GM18511 (cell line): ENCODE results near the gene F3.
A peak's percentile ranks its signal among the peaks of the same experiment; 100 is the strongest.

Source experiments
- ATAC-seq: cut with Tn5 transposase; IDR thresholded peaks from one replicate; pipeline ENCODE4 v1.9.1; 2021; ENCODE audit warnings: mild to moderate bottlenecking, moderate library complexity; ENCODE audit not compliant: unreplicated experiment

Gene F3

DNA sequence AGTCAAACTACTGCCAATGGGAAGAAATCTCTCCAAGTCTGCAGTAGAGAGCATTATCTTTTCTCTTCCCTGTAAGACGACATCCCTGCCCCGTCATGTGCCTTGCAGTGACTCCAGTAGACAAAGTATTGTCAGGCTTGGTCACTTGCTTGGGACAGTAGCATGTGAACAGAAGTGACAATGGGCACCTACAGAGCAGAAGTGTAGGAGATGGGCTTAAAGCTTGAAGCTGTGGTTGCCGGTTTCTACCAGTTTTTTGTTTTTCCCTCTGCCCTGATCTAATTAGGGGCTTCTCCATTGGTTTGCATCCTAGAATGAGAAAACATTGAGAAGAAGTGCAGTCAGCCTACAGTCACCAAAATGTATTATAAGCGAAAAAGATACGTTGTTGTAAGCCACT, 12.7 kb downstream of the F3 start:
- no peak for ATAC-seq

DNA sequence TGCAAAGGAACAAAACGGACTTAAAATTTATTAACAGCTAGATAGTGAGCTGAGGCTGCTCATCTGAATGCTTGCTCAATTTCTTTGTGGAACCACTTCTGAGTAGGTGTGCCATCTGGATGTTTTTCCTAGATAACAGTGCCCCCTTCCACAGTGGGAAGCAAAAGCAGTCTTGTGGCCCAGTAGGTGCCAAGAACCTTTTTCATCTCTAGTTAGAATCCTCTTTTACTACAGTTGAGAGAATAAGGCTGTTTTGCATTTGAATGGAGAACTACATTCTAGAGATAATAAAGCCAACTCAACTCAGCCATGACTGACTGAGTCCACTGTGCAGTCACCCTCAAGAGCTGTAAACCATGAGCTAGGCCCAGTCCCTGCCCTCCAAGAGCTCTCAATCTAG, 13.3 kb downstream of the F3 start:
- no peak for ATAC-seq

DNA sequence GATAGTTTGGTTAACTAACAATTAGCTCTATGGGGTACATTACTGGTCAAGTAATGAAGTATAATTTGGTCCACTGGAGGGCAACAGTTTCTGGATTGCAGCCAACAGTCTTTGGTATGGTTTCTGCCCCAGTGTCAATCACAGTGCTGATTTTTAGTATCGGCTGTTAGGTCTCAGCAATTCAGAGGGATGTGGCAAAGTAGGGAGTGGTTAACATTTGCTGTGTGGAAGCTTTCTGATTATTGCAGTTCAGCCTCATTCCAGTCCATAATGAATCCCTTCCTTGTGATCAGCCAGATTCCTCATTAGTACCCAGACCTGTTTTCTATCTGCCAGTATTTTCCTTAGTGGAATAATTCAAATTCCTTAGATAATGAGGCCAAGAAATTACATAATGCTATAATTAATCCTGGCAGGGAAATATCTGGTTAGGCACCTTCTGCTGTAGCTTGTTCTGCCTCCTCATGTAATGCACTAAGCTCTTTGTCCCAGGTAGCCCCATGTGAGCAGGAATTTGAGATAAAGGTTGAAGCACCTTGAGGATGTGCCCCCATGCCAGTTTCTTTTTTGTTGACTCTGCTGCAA, 14.0 kb downstream of the F3 start:
- ATAC-seq = no peak

- no peak for ATAC-seq
Measured at GRCh38 chr1:94526152-94526980, 15.2 kb downstream of the F3 start.

- ATAC-seq = no peak
Measured at GRCh38 chr1:94524531-94524930, 17.0 kb downstream of the F3 start.

- no peak for ATAC-seq
Measured at GRCh38 chr1:94522304-94522703, 19.3 kb downstream of the F3 start.

GRCh38 chr1:94519351-94519750, 22.2 kb downstream of the F3 start:
- ATAC-seq = no peak

- no peak for ATAC-seq
Measured at GRCh38 chr1:94515296-94515947, 26.1 kb downstream of the F3 start.

DNA sequence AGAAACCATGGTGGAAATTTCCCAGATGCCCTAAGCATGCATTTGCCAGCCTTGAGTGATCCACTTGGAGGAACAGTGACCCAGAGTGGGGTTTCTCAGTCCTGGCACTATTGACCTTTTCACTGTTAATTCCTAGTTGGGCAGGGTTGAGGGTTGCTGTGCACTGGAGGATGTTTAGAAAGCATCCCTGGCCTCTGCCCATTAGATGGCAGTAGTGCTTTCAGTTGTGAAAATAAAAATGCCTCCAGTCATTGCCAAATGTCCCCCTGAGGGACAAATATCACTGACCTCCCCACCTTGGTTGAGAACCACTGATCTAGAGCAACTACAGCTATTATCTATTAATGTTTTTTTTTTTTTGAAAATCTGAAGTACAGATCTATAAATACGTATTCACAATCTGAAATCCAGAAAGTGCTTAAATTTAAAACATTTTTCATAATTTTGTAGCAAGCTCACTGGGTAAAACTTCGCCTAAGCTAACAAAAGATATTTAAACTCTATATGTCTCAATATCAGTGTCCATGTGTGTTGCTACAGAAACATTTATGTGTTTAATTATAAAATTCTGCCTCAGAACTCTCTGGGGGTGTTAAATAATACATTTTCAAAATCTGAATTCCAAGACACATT, 27.3 kb downstream of the F3 start:
- no peak for ATAC-seq

DNA sequence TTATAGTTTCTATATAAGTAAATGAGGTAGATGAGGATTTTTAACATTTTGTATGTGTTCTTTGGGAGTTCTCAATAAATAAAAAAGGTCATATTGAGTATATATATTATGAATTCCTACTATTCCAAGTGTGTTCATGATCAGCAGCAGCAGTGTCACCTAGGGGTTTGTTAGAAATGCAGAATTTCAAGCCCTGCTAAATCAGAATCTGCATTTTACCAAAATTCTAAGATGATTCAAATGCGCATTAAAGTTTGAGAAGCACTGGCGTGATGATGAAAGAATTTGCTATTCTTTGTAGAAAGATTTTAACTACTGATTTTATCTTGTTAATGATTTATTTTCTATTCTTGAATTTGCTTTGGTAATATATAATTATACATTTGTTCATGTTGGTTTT, 28.7 kb downstream of the F3 start:
- ATAC-seq = no peak

DNA sequence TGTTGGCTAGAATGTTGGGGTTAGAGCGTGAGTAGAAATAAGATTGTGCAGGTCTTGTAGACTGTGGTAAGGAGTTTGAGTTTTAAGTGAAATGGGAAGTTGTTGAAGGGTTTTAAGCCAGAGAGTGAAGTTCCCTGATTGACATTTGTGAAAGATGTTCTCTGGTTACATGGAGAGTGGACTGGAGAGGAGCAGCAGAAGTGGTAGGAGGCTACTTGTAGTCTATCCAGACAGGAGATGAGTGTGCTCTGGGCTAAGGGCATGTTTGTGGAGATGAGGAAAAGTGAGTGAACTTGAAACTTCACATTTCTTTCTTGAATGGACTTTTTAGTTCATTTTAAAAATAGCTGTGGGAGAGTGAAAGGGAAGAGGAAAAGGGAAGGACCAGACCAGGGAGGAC, 37.0 kb downstream of the F3 start:
- no peak for ATAC-seq

- ATAC-seq = no peak
Measured at GRCh38 chr1:94503153-94503552, 38.4 kb downstream of the F3 start.

GRCh38 chr1:94501935-94502334, 39.6 kb downstream of the F3 start:
- ATAC-seq = no peak

GRCh38 chr1:94501426-94501825, 40.1 kb downstream of the F3 start:
- no peak for ATAC-seq

DNA sequence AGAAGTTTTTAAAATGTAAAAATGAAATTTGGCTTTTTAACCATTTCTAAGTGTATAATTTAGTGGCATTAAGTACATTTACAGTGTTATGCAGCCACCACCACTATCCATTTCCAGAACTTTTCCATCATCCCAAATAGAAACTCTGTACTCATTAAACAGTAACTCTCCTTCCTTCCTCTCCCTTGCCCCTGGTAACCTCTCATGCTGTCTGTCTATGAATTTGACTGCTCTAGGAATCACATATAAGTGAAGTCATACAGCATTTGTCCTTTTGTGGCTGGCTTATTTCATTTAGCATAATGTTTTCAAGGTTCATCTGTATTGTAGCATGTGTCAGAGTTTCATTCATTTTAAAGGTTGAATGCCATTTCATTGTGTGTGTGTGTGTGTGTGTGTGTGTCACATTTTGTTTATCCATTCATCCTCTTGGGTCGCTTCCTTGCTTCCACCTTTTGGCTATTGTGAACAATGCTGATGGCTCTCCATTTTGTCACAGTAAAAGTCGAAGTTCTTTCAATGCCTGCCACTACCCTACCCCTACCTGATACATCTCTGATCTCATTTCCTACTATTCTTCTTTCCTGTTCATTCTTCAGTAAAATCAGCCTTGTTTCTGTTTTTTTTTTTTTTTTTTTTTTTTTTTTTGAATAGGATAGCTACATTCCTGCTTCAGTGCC, 45.3 kb downstream of the F3 start:
- ATAC-seq = no peak

GRCh38 chr1:94490556-94490955, 51.0 kb downstream of the F3 start:
- ATAC-seq = no peak

DNA sequence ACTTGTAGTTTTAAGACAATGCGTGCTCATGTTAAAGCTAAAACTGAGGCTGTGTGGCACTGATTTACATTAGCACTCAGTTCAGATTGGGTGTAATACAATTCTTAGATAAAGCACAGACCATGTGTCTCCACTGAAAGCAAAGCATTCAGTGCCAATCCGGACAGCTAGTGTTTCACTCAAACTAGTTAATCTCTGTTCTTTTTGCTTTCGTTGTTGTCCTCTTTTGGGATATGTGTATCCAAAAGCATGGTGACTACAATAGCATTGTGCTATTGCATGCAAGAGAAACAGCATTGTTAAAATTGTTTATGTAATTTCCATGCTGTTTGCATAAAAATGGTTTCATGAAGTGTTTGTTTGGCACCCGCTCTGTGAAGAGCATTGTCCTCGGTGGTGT, 54.6 kb downstream of the F3 start:
- no peak for ATAC-seq

DNA sequence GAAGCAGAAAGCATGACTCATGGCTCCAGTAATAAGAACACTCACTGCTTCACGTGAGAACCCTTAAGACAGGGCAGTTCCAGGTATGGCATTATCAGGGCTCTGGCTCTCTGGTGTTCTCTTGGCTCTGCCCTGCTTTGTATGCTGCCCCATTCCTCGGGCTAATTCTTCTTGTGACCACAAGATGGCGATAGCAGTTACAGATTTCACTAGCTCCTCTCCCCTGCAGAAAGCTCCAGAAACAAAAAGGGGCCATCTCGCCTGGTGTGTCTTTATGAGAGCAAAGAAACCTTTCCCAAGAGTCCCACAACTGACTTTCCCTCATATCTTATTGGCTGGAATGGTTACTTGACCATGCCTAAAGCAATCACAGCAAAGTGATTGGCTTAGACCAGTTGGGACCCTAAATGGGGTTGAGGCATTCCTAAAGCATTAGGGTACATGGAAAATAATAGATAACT, 60.1 kb downstream of the F3 start:
- peak; percentile 97 for ATAC-seq

- ATAC-seq = no peak
Measured at GRCh38 chr1:94479682-94480081, 61.9 kb downstream of the F3 start.
